ENCODE measurements around the gene NPPA. TPM values are rescaled to one million over a fixed set of nuclear protein-coding genes. Genes with fewer than 3 reads are reported as not detected.

The NPPA gene
- total and polyA plus RNA-seq, 9 of the 15 experiments (the other 6 are each of a cell fraction or from before 2014, with no cell fraction given) = not detected

GRCh38 chr1:11799099-11799498 lies 48.5 kb downstream of the NPPA start (continued):
- TF ChIP-seq MTA2 (IDR thresholded peaks at IDR 0.05; ENCODE audit: low read depth) = no peak
- no peak for TF ChIP-seq BHLHE40 (IDR thresholded peaks at IDR 0.05; ENCODE audit: low read length)
- no peak for TF ChIP-seq SMC3 (conservative IDR thresholded peaks at IDR 0.05; ENCODE audit: insufficient read depth, low read depth, low read length)
- peak; percentile 39; the same call in 1 of the 2 replicates for TF ChIP-seq ZNF311 (CRISPR knock-in tag; IDR thresholded peaks at IDR 0.05)
- TF ChIP-seq HNRNPH1 (optimal IDR thresholded peaks at IDR 0.05; ENCODE audit: low read depth, low read length) = no peak
- no peak for TF ChIP-seq ZBTB2 (IDR thresholded peaks at IDR 0.05)
- no peak for TF ChIP-seq ZNF398 (CRISPR knock-in tag; IDR thresholded peaks at IDR 0.05)
- 0 out of 2 replicates have a peak, but pooled peaks have one; percentile 13 for TF ChIP-seq ZNF584 (CRISPR knock-in tag; IDR thresholded peaks at IDR 0.05; ENCODE audit: low read depth)
- TF ChIP-seq STAT6 (CRISPR knock-in tag; IDR thresholded peaks at IDR 0.05) = no peak
- no peak for TF ChIP-seq FOXK2 (conservative IDR thresholded peaks at IDR 0.05 in 1 of 2, IDR thresholded peaks at IDR 0.05 in 1 of 2; ENCODE audit: low read depth in 2 of 2)
- TF ChIP-seq BACH1 (tag; IDR thresholded peaks at IDR 0.05) = peak; percentile 8; the same call in 1 of the 2 replicates
- TF ChIP-seq MTF1 (CRISPR knock-in tag; IDR thresholded peaks at IDR 0.05; ENCODE audit: borderline replicate concordance) = no peak
- TF ChIP-seq ZNF75A (CRISPR knock-in tag; IDR thresholded peaks at IDR 0.05) = no peak
- TF ChIP-seq ZNF143 (CRISPR knock-in tag; IDR thresholded peaks at IDR 0.05) = no peak
- TF ChIP-seq TFAP4 (CRISPR knock-in tag; IDR thresholded peaks at IDR 0.05; ENCODE audit: borderline replicate concordance) = no peak
- no peak for TF ChIP-seq RBM22 (IDR thresholded peaks at IDR 0.05; ENCODE audit: low read depth, low read length, poor library complexity, severe bottlenecking)
- TF ChIP-seq NUFIP1 (IDR thresholded peaks at IDR 0.05; ENCODE audit: partially characterized antibody) = no peak
- TF ChIP-seq MTA3 (IDR thresholded peaks at IDR 0.05; ENCODE audit: borderline replicate concordance) = no peak
- TF ChIP-seq NR3C1 (CRISPR knock-in tag; IDR thresholded peaks at IDR 0.05) = no peak
- no peak for TF ChIP-seq ZNF830 (CRISPR knock-in tag; IDR thresholded peaks at IDR 0.05)
- no peak for TF ChIP-seq XRCC5 (IDR thresholded peaks at IDR 0.05; ENCODE audit: low read depth, low read length)
- TF ChIP-seq THAP7 (CRISPR knock-in tag; IDR thresholded peaks at IDR 0.05) = no peak
- TF ChIP-seq NCOA2 (IDR thresholded peaks at IDR 0.05; ENCODE audit: partially characterized antibody in 2 of 2) = no peak

Data from K562 (cell line).